Activated naive CD8-positive, alpha-beta T cell (primary cell): ENCODE measurements around the gene HAUS7.

Experiments used
- H3K27ac Mint-ChIP-seq: one replicate; pipeline ENCODE4 v1.8.0; 2021; ENCODE audit warnings: mixed read lengths
- H3K27me3 Mint-ChIP-seq: one replicate; pipeline ENCODE4 v1.8.0; 2021; ENCODE audit warnings: mixed read lengths
- H3K36me3 Mint-ChIP-seq: one replicate; pipeline ENCODE4 v1.8.0; 2021; ENCODE audit warnings: mixed read lengths
- H3K4me1 Mint-ChIP-seq: one replicate; pipeline ENCODE4 v1.8.0; 2021; ENCODE audit warnings: low read depth, mixed read lengths
- H3K4me3 Mint-ChIP-seq: one replicate; pipeline ENCODE4 v1.8.0; 2021; ENCODE audit warnings: mild to moderate bottlenecking, mixed read lengths
- H3K9me3 Mint-ChIP-seq: one replicate; pipeline ENCODE4 v1.8.0; 2021; ENCODE audit warnings: low read depth, mixed read lengths

Gene HAUS7

DNA sequence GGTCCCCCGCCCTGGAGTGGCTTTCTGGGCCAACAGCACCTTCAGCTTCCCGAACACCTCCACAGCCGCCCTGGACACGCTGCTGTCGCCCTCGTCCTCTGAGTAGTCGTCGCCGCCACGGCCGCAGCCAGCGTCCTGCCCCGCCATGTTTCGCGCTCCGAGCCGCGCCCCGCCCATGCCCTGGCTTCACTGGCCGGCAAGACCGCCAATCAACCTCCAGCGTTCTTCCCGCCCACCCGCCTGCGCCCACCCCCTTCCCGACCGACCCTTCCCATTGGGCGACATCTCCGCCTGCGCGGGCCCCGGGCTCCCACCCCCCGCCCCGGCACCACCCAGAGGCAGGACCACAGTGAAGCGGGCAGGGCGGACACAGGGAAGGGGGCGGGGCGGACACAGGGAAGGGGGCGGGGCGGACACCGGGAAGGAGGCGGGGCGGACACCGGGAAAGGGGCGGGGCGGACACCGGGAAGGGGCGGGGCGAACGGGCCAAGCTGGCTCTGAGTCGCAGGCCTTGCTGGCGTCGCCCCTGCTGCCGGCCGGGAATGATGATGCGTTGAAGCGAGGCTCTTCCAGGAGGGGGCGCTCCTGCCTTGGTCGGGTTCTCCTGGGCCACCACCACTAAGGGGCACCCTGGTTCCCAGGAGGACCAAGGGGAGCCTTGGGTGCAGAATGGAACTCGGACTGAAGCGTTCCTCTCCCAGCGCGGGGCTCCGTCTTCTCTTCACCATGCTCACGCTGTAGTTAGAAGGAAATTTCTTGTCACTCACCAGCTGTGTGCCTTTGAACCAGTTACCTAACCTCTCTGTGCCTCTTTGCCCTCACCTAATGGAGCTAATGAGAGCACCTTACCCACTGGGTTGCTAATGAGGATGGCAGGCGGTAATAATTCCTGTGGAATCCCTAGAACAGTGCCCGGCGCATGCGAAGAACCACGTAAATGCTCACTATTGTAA is at the start of gene HAUS7:
HAUS7 (minus strand) TSS at position 166 of the 953 bp plus-strand sequence; CDS start at position 147, 19 bp downstream.
- H3K4me3 Mint-ChIP-seq = peak within 1 kb of the TSS; percentile 84
- H3K9me3 Mint-ChIP-seq = no peaks in the 10 kb centered on the region
- no peaks in the 10 kb centered on the region for H3K27me3 Mint-ChIP-seq
- peaks cover 9% of the 10 kb centered on the region for H3K4me1 Mint-ChIP-seq
- H3K36me3 Mint-ChIP-seq = no peaks in the 10 kb centered on the region
- peak within 1 kb of the TSS; percentile 73 for H3K27ac Mint-ChIP-seq

DNA sequence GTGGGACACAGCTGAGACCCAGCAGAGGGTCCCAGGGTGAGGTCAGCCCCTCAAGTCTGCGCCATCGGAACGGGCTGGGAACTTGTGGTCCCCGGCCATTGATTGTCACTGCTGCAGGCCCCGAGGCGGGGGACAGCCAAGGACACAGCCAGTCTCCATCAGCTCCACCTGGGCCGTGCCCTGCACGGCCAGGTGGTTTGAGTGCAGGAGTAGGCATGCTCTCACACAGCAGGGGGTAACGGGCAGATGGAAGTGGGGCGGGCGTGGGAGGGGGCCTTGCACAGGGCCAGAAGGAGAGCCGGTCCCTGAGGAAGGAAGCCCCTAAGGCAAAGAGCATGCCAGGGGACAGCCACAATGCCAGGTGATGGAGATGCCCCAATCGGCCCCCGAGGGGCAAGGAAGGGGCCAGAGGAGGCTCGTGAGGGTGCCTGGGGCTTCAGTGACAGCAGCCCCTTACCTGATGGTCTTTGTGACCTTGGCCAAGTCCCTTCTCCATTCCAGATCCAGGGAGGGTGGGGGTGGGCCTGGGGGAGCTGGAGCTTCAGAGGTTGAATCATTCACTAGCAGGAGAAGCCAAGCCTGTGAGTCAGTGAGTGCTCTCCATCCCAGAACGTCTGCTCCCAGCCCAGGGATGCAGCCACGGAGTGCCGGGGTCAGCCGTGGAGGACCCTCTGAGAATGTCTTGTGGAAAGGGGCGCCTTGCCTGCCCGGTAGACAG is 49.4 kb upstream of the HAUS7 start:
- no peak overlapping the region for H3K4me3 Mint-ChIP-seq
- no peak overlapping the region for H3K27ac Mint-ChIP-seq
- peaks cover 5% of the 10 kb centered on the region for H3K27me3 Mint-ChIP-seq
- H3K4me1 Mint-ChIP-seq = peaks cover 5% of the 10 kb centered on the region
- no peaks in the 10 kb centered on the region for H3K36me3 Mint-ChIP-seq
- no peaks in the 10 kb centered on the region for H3K9me3 Mint-ChIP-seq

DNA sequence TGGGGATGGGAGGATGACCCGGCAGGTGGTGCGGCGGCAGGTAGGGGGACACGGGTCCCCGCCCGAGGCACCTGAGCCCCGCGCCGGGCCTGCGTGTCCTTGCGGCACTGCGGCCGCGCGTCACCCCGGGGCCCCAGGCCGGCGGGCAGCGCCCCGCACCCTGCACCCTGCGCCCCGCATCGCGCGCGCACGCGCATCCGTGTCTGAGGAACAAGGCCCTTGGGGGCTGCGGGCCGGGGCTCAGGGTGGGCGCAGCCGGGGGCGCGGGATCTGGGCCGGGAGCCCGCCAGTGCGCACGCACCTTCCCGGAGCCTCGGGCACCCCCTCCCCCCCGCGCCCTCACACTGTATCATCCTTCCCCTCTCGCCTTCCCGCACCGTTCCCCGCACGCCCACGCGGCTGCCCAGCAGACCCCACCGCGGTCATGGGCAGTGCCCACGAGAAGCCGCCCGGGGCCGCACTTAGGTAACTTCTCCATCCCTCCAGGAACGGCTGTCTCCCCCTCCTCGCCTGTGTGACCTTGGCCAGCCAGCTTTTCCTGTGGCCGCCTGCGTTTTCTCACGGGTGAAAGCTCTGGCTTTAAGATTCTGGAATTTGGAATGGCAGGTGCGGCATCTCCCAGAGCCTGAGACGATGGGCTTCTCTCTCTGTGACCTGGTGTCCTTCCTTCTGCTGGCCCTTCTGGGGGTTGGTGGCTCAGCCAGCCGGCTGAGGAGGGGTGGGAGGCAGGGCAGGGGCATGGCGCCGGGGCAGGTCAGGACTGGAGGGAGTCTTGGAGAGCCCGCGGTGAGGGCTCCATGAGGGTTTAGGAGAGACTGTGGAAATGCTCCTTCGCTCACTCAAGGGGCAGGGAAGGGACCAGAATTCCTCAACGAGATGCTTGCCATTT is 47.8 kb upstream of the HAUS7 start:
- H3K9me3 Mint-ChIP-seq = no peaks in the 10 kb centered on the region
- peak overlapping the region; percentile 27 for H3K4me3 Mint-ChIP-seq
- H3K36me3 Mint-ChIP-seq = no peaks in the 10 kb centered on the region
- peaks cover 5% of the 10 kb centered on the region for H3K4me1 Mint-ChIP-seq
- peaks cover 5% of the 10 kb centered on the region for H3K27me3 Mint-ChIP-seq
- H3K27ac Mint-ChIP-seq = no peak overlapping the region

DNA sequence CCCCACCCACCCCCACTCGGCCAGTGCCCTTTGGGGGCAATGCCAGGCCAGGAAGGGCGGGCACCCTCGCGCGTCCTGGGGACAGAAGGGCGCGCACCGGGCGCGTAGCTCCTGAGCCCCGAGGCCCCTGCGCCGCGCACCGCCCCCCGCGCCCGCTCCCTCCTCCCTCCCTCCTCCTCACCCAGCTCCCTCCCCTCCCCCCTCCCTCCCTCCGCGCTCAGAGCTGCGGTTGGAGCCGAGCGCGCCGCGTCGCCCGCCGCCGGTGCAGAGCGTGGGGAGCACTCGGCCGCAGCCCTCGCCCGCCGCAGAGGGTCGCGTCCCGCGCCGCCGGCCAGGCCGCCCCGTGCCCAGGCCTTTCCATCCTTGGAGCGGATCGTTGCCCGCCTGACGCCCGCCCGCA is 47.0 kb upstream of the HAUS7 start, which contains the start of gene ATP2B3:
ATP2B3 (plus strand) TSS at position 220 of the 400 bp plus-strand sequence. CDS start 18,606 bp downstream, outside the sequence.
- Mint-ChIP-seq H3K36me3 (no peaks in the 10 kb centered on the region), H3K4me3 (peak within 1 kb of the TSS; percentile 27), H3K9me3 (no peaks in the 10 kb centered on the region), H3K4me1 (peaks cover 5% of the 10 kb centered on the region), H3K27ac (no peak within 1 kb of the TSS), H3K27me3 (peaks cover 5% of the 10 kb centered on the region)

DNA sequence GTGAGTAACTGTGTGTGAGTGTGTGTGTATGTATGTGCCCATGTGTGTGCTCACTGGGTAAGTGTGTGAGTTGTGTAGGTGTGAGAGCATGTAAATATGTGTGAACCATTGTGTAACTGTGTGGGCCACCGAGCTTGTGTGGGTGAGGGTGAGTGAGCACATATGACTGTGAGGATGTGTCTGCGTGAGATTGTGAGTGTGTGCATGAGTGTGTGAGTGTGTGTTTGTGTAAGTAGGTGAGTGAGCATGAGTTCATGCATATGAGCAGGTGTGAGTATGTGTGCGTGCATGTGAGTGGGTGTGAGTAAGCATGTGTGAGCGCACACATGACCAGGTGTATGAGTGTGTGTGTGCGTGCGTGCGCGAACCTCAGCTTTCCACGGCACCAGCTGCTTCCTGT is 45.7 kb upstream of the HAUS7 start:
- Mint-ChIP-seq H3K9me3 (no peaks in the 10 kb centered on the region), H3K27ac (no peak overlapping the region), H3K27me3 (peaks cover 5% of the 10 kb centered on the region), H3K36me3 (no peaks in the 10 kb centered on the region), H3K4me1 (peaks cover 5% of the 10 kb centered on the region), H3K4me3 (peak overlapping the region; percentile 1)

DNA sequence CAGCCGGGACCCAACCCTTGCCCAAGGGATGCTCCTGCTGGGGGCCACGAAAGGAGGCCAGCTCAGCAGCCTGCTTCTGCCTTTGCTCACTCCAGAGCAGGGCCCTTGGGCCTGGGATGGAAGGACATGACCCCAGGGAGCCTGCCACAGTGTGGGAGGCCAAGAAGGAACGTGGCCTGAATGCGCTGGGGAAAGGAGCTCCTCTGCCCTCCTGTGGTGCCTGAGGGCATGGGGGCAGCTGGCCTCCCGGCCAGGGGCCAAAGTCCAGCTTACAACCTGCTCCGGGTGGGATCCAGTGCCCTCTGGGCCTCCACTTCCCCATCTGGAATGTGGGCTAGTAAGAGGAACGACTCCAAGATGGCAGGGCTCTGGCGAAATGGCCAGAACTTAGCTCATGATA is 45.1 kb upstream of the HAUS7 start:
- Mint-ChIP-seq H3K4me1 (peaks cover 5% of the 10 kb centered on the region), H3K9me3 (no peaks in the 10 kb centered on the region), H3K27ac (no peak overlapping the region), H3K27me3 (peaks cover 5% of the 10 kb centered on the region), H3K4me3 (no peak overlapping the region), H3K36me3 (no peaks in the 10 kb centered on the region)

DNA sequence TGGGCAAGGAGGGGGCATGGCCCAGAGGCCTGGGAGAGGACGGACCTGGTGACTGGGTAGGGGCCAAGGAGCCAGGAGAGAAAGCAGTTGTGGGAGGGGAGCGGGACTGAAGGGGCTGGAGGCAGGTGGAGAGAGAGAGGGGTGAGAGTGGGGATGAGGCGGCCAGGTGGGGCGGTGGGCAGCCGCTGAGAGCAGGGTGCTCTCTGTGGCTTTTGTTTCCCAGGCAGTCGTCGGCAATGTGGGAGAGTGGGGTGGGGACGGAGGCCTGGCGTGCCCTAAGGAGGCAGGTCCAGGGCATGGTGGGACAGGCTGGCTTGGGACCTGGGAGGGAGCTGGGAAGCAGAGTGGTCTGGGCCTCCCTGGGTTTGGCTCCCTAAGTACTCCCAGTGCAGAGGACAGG is 43.9 kb upstream of the HAUS7 start:
- no peak overlapping the region for H3K4me3 Mint-ChIP-seq
- H3K27ac Mint-ChIP-seq = no peak overlapping the region
- H3K27me3 Mint-ChIP-seq = peaks cover 4% of the 10 kb centered on the region
- H3K9me3 Mint-ChIP-seq = no peaks in the 10 kb centered on the region
- no peaks in the 10 kb centered on the region for H3K36me3 Mint-ChIP-seq
- H3K4me1 Mint-ChIP-seq = peaks cover 5% of the 10 kb centered on the region

DNA sequence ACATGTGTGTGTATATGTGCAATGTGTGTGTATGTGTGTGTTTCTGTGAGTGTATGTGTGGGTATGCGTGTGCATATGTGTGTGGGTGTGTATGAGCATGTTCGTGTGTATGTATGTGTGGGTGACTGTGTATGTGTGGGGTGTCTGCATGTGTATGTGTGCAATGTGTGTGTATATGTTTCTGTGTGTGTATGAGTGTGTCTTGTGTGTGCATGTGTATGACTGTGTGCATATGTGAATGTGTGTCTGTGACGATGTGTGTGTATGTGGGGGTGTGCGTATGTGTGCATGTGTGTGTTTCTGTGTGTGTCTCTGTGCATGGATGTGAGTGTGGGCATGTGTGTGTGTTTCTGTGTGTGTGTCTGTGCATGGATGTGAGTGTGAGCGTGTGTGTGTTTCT is 42.9 kb upstream of the HAUS7 start:
- Mint-ChIP-seq H3K27ac (no peak overlapping the region), H3K27me3 (peaks cover 4% of the 10 kb centered on the region), H3K36me3 (no peaks in the 10 kb centered on the region), H3K9me3 (no peaks in the 10 kb centered on the region), H3K4me3 (no peak overlapping the region), H3K4me1 (peaks cover 3% of the 10 kb centered on the region)

DNA sequence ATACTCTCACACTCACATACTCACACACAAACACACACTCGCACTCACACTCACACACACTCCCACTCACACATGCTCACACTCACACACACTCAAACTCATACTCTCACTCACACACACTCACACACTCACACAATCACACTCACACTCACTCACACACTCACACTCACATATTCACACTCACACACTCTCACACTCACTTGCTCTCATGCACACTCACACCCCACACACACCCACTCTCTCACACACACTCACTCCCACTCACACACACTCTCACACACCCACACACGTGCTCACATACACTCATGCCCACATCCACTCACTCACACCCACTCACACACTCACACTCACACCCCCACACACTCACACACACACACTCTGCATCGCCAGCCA is 42.1 kb upstream of the HAUS7 start:
- H3K4me3 Mint-ChIP-seq = no peak overlapping the region
- H3K4me1 Mint-ChIP-seq = peaks cover 3% of the 10 kb centered on the region
- H3K9me3 Mint-ChIP-seq = no peaks in the 10 kb centered on the region
- peaks cover 4% of the 10 kb centered on the region for H3K27me3 Mint-ChIP-seq
- H3K36me3 Mint-ChIP-seq = no peaks in the 10 kb centered on the region
- H3K27ac Mint-ChIP-seq = no peak overlapping the region

DNA sequence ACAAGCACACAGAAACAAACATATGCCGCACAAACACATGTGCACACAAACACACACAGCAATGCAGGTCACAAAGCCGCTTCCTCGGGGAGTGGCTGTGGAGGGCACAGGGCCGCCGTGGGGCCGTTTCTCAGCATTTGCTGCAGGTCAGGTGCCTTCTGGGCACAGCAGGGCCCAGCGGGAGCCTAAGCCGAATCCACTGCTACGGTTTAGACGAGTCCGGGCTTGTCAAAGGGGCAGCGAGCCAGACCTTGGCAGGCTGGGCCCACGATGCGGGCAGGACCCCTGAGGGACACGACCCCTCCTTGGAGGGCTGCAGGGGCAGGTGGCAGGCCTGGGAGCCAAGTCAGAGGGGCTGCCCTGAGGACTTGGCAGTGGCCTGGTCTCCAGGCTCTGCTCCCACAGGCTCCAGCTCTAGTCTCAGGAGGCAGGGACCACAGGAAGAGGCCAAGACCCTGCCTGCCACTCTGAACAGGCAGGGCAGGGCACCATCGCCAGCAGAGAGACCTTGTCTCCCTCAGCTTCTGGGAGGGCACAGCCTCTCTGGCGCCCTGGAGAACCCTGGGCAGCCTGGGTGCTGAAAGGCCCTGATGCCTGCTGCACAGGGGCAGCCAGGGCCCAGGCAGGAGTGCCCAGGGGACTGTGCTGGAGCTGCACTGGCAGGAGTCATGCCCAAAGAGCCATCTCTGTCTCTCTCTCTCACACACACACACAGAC is 41.6 kb upstream of the HAUS7 start:
- H3K27me3 Mint-ChIP-seq = peaks cover 4% of the 10 kb centered on the region
- H3K4me3 Mint-ChIP-seq = no peak overlapping the region
- peaks cover 3% of the 10 kb centered on the region for H3K4me1 Mint-ChIP-seq
- no peak overlapping the region for H3K27ac Mint-ChIP-seq
- no peaks in the 10 kb centered on the region for H3K9me3 Mint-ChIP-seq
- H3K36me3 Mint-ChIP-seq = no peaks in the 10 kb centered on the region

DNA sequence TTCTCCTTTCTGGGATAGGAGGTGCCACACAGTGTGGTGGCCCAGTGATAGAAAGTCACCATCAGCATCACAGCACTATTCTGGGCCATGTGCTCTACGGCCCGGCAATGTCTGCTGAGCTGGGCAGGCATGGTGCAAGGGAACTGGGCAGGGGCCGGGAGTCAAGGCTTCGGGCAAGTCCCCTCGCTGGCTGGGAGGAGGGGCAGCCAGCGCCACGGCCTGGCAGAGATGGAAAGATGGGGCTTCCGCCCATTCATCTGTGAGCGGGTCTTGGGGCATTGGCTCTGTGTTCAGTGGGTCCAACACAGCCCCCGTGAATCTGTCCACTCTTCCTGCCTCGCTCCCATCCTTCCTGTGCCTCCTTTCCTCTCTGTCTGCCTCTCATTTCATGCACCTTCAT is 40.0 kb upstream of the HAUS7 start:
- Mint-ChIP-seq H3K36me3 (no peaks in the 10 kb centered on the region), H3K27ac (no peak overlapping the region), H3K27me3 (no peaks in the 10 kb centered on the region), H3K9me3 (no peaks in the 10 kb centered on the region), H3K4me3 (no peak overlapping the region), H3K4me1 (no peaks in the 10 kb centered on the region)

DNA sequence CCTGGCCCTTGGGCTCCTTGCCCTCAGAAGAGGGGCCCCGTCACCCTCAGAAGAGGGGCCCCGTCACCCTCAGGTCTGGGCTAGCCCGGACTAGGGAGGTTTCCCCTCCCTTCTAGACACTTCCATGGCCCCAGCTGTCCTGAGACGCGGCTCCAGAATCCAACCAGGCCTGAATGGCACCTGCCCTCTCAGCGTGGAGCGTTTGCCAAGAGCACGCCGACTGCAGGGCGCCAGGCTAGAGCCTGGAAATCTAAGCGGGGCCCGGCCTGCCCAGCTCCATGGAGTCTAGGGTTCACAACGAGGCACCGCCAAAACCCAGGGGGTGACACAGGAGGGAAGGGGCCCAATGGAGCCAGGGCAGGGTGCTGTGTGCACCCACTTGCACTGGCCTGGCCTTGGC is 39.2 kb upstream of the HAUS7 start:
- Mint-ChIP-seq H3K27me3 (no peaks in the 10 kb centered on the region), H3K4me3 (no peak overlapping the region), H3K4me1 (no peaks in the 10 kb centered on the region), H3K36me3 (no peaks in the 10 kb centered on the region), H3K27ac (no peak overlapping the region), H3K9me3 (no peaks in the 10 kb centered on the region)

DNA sequence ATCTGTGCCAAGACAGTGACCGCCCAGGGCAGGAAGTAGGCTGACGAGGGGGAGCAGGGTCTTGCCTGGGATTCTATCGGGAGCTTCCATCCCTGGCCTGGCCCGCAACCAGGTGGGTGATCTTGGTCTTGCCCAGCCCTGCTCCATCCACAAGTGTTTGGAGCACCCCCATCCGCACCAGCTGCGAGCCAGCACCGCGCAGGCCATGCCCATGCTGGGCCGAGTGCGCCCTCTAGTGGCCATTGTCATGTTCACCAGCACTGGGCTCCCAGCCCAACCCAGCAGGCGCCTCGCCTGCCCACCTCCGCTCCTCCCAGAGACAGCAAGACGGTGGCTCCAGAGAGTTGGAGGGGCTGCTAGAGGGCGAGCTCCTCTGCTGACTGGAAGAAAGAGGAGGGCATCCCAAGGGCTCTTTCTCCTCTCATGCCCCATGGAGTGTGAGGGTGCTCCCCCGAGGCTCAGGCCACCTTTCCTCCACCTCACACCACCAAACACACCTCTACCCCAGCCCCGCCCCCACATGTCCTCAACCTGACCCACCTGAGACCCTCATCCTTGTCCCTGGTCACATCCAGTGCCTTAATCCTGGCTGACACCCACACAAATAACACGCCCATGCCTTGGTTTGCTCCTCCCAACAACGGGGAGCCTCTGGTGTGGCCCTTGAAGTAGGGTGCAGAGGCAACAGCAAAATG is 37.3 kb upstream of the HAUS7 start:
- Mint-ChIP-seq H3K36me3 (no peaks in the 10 kb centered on the region), H3K27me3 (no peaks in the 10 kb centered on the region), H3K9me3 (no peaks in the 10 kb centered on the region), H3K4me1 (no peaks in the 10 kb centered on the region), H3K4me3 (no peak overlapping the region), H3K27ac (no peak overlapping the region)

DNA sequence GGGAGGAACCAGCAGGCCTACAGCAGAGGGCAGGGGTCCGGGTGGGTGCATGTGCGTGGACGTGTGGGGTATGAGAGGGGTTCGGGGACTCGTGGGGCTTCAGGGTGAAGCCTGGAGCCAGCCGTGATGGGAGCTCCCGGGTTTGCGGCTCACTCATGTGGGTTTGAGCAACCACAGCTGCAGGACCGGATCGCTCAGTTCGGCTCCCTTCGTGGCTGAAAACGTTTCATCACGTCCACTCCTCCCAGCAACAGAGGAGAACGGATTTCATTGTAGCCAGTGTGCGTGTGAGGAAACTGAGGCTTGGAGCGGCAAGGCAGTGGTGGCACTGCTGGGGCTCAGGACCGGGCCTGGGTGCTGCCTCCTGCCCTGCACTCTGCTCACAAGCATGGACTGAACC is 35.0 kb upstream of the HAUS7 start:
- H3K4me1 Mint-ChIP-seq = no peaks in the 10 kb centered on the region
- H3K9me3 Mint-ChIP-seq = no peaks in the 10 kb centered on the region
- no peak overlapping the region for H3K4me3 Mint-ChIP-seq
- no peaks in the 10 kb centered on the region for H3K27me3 Mint-ChIP-seq
- H3K27ac Mint-ChIP-seq = no peak overlapping the region
- no peaks in the 10 kb centered on the region for H3K36me3 Mint-ChIP-seq
